Measurements from ENCODE around the gene PPM1F. TPM values are rescaled to one million over a fixed set of nuclear protein-coding genes. Genes with fewer than 3 reads are reported as not detected.
A peak's percentile ranks its signal among the peaks of the same experiment; 100 is the strongest.
"Not testable (repeated sequence)": the region's sequence is repeated elsewhere in the genome, so short reads cannot be mapped to it uniquely, and the experiment has no call there.

PPM1F gene
- total RNA-seq, 1 donor from 2014 or later, result 40.1 TPM

GRCh38 chr22:21943571-21944448 lies 8.8 kb downstream of the PPM1F start:
- DNase-seq, result no peak
- Mint-ChIP-seq H3K27ac (ENCODE audit: unreplicated experiment) (no peak overlapping the region), H3K4me1 (ENCODE audit: low read depth, unreplicated experiment) (peaks cover 50% of the 10 kb centered on the region), H3K36me3 (ENCODE audit: unreplicated experiment) (peaks cover 5% of the 10 kb centered on the region), H3K9me3 (ENCODE audit: unreplicated experiment) (peaks cover 24% of the 10 kb centered on the region), H3K27me3 (ENCODE audit: unreplicated experiment) (peaks cover 11% of the 10 kb centered on the region), H3K4me3 (ENCODE audit: unreplicated experiment) (no peak overlapping the region)
- TF ChIP-seq, protein P1, sequence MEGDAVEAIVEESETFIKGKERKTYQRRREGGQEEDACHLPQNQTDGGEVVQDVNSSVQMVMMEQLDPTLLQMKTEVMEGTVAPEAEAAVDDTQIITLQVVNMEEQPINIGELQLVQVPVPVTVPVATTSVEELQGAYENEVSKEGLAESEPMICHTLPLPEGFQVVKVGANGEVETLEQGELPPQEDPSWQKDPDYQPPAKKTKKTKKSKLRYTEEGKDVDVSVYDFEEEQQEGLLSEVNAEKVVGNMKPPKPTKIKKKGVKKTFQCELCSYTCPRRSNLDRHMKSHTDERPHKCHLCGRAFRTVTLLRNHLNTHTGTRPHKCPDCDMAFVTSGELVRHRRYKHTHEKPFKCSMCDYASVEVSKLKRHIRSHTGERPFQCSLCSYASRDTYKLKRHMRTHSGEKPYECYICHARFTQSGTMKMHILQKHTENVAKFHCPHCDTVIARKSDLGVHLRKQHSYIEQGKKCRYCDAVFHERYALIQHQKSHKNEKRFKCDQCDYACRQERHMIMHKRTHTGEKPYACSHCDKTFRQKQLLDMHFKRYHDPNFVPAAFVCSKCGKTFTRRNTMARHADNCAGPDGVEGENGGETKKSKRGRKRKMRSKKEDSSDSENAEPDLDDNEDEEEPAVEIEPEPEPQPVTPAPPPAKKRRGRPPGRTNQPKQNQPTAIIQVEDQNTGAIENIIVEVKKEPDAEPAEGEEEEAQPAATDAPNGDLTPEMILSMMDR (IDR thresholded peaks at IDR 0.05; ENCODE audit: partially characterized antibody, unreplicated experiment), result no peak

DNA sequence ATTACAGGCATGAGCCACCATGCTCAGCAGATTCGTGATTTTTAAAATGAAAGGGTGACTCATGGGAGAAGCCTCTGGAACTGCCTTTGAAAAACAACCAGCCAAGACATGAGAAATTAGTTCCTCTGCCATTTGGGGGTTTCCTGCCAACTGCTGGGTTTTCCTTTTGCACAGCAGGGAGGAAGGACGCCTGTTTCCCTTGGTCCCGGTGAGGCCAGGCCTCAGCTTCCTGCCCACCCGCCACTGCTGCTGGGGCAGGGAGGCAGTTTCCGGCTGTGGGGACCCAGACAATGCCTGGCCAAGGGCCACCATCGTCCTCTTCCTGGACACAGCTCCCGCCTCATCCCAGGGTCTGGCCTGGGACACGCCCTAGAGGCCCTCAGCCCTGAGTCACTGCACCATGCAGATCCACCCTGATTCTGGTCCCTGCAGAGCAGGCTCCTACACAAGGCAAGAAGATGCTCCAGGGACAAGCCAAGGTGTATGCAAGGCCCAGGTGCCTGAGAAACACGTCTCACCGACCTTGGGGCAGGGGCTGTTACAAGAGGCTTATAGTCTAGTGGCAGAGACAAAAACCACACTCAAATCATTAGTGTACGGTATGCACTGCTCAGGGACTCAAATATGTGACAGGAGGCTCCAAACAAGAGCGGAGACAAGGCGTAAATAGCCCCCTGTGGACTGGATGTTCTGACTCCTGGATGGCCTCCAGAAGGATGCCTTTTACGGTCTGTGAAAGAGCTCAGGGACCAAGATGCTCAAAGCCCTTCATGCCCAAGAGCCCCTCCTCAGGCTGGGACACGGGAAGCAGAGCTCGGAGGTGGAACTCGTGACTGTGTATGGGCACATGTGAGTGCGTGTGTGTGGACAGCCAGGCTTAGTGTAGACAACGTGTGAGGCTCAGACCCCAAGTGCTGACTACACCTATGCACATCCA lies 10.0 kb downstream of the PPM1F start:
- H3K27me3 Mint-ChIP-seq (ENCODE audit: unreplicated experiment), result peaks cover 22% of the 10 kb centered on the region
- H3K9me3 Mint-ChIP-seq (ENCODE audit: unreplicated experiment), result peaks cover 33% of the 10 kb centered on the region
- DNase-seq, result no peak
- H3K36me3 Mint-ChIP-seq (ENCODE audit: unreplicated experiment), result peaks cover 5% of the 10 kb centered on the region
- no peak overlapping the region for H3K4me3 Mint-ChIP-seq (ENCODE audit: unreplicated experiment)
- H3K27ac Mint-ChIP-seq (ENCODE audit: unreplicated experiment), result no peak overlapping the region
- TF ChIP-seq, protein P1 (IDR thresholded peaks at IDR 0.05; ENCODE audit: partially characterized antibody, unreplicated experiment), result no peak
- H3K4me1 Mint-ChIP-seq (ENCODE audit: low read depth, unreplicated experiment), result peaks cover 53% of the 10 kb centered on the region

GRCh38 chr22:21941921-21942320 lies 10.7 kb downstream of the PPM1F start:
- TF ChIP-seq, protein P1 (IDR thresholded peaks at IDR 0.05; ENCODE audit: partially characterized antibody, unreplicated experiment), result no peak
- Mint-ChIP-seq H3K27ac (ENCODE audit: unreplicated experiment) (no peak overlapping the region), H3K4me1 (ENCODE audit: low read depth, unreplicated experiment) (peaks cover 52% of the 10 kb centered on the region), H3K9me3 (ENCODE audit: unreplicated experiment) (peaks cover 34% of the 10 kb centered on the region), H3K4me3 (ENCODE audit: unreplicated experiment) (no peak overlapping the region), H3K27me3 (ENCODE audit: unreplicated experiment) (peaks cover 24% of the 10 kb centered on the region), H3K36me3 (ENCODE audit: unreplicated experiment) (peaks cover 5% of the 10 kb centered on the region)
- no peak for DNase-seq

- Mint-ChIP-seq H3K9me3 (ENCODE audit: unreplicated experiment) (peaks cover 37% of the 10 kb centered on the region), H3K4me1 (ENCODE audit: low read depth, unreplicated experiment) (peaks cover 55% of the 10 kb centered on the region), H3K27ac (ENCODE audit: unreplicated experiment) (peak overlapping the region; percentile 98), H3K27me3 (ENCODE audit: unreplicated experiment) (peaks cover 26% of the 10 kb centered on the region), H3K4me3 (ENCODE audit: unreplicated experiment) (peak overlapping the region; percentile 25), H3K36me3 (ENCODE audit: unreplicated experiment) (peaks cover 5% of the 10 kb centered on the region)
- TF ChIP-seq, protein P1 (IDR thresholded peaks at IDR 0.05; ENCODE audit: partially characterized antibody, unreplicated experiment), result no peak
- no peak for DNase-seq
These were observed 12.1 kb downstream of the PPM1F start for GRCh38 chr22:21940521-21940920.

DNA sequence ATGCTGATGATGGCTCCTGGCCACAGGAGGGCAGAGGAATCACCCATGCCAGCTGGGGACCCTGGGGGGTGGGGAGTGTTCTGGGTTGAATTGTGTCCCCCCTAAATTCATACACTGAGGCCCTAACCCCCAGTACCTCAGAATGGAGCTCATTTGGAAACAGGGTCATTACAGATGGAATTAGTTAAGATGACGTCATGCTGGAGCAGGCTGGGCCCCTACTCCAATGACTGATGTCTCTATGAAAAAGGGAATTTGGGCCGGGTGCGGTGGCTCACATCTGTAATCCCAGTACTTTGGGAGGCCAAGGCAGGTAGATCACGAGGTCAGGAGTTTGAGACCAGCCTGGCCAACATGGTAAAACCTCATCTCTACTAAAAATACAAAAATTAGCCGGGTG lies 12.7 kb downstream of the PPM1F start:
- peaks cover 37% of the 10 kb centered on the region for H3K9me3 Mint-ChIP-seq (ENCODE audit: unreplicated experiment)
- peaks cover 24% of the 10 kb centered on the region for H3K27me3 Mint-ChIP-seq (ENCODE audit: unreplicated experiment)
- not testable (repeated sequence) for H3K36me3 Mint-ChIP-seq (ENCODE audit: unreplicated experiment)

More for the DNA sequence above, 12.7 kb downstream of the PPM1F start:
- Mint-ChIP-seq H3K27ac (ENCODE audit: unreplicated experiment) (peak overlapping the region; percentile 98), H3K4me3 (ENCODE audit: unreplicated experiment) (peak overlapping the region; percentile 78), H3K4me1 (ENCODE audit: low read depth, unreplicated experiment) (peaks cover 51% of the 10 kb centered on the region)
- DNase-seq, result not testable (repeated sequence)
